Naive thymus-derived CD8-positive, alpha-beta T cell (primary cell): ENCODE data around the gene FBXW8. TPM values are rescaled to one million over a fixed set of nuclear protein-coding genes. Genes with fewer than 3 reads are reported as not detected.

Experiments
- ATAC-seq, 2 donors: fragments of 150-1000 bp; cut with Tn5 transposase in 1 of 2; sonication (Bioruptor Pico), chemical (Tn5 transposase) in 1 of 2; 1 replicate in 1 of 2; 2 replicates in 1 of 2; pipeline ENCODE4 v1.10.0; 2021; ENCODE audit warnings: mild to moderate bottlenecking in 2 of 2, moderate library complexity in 2 of 2
- POLR2A ChIA-PET: fragments of 350-600 bp; sonication (Branson Sonifier 250); formaldehyde crosslinking; loops from one replicate; lab custom pipeline; 2021; ENCODE audit warnings: antibody characterized with exemption; lab: Charles Lee
- DNase-seq, 10 donors: peaks; one replicate each; pipeline versions ENCODE4 v3.0.0 to v3.0.0-alpha.2; 2020 to 2022
- H3K27ac Mint-ChIP-seq, 10 donors: one replicate each; pipeline ENCODE4 v1.8.0; 2020 to 2022; ENCODE audit warnings: mild to moderate bottlenecking in 10 of 10, mixed read lengths in 10 of 10, moderate library complexity in 4 of 10, inconsistent platforms in 1 of 10
- H3K27me3 Mint-ChIP-seq, 5 donors: one replicate each; pipeline ENCODE4 v1.8.0; 2021 to 2022; ENCODE audit warnings: mixed read lengths in 5 of 5
- H3K36me3 Mint-ChIP-seq, 3 donors: one replicate each; pipeline ENCODE4 v1.8.0; 2020 to 2022; ENCODE audit warnings: mixed read lengths in 3 of 3, mild to moderate bottlenecking in 2 of 3, inconsistent platforms in 1 of 3
- H3K4me1 Mint-ChIP-seq, 4 donors: one replicate each; pipeline ENCODE4 v1.8.0; 2021 to 2022; ENCODE audit warnings: mixed read lengths in 4 of 4
- H3K4me3 Mint-ChIP-seq, 10 donors: one replicate each; pipeline ENCODE4 v1.8.0; 2020 to 2022; ENCODE audit warnings: mild to moderate bottlenecking in 10 of 10, mixed read lengths in 10 of 10, moderate library complexity in 6 of 10, inconsistent platforms in 1 of 10
- H3K9me3 Mint-ChIP-seq, 9 donors: one replicate each; pipeline ENCODE4 v1.8.0; 2020 to 2022; ENCODE audit warnings: mixed read lengths in 9 of 9, mild to moderate bottlenecking in 3 of 9, inconsistent platforms in 1 of 9, moderate library complexity in 1 of 9
- polyA plus RNA-seq, 3 donors: library from polyadenylated mRNA; unstranded; fragments of 300-500 nt; fragmentation: Illumina TruSeq; gene quantifications; one replicate each; pipeline ENCODE4 v1.2.3, GENCODE V29; 2021
- total RNA-seq, 8 experiments: library from RNA in 2 of 8; stranded (reverse) in 2 of 8; gene quantifications; one replicate each; pipeline ENCODE4 v1.2.3 and lab custom pipeline; 2021 to 2026

Gene FBXW8
- total and polyA plus RNA-seq, 5 experiments from 2014 or later, result 5.3 to 18.3 (median 9.0) TPM

GRCh38 chr12:116931665-116932064 is 20.9 kb downstream of the FBXW8 start:
- H3K4me3 Mint-ChIP-seq, result no peak overlapping the region
- ATAC-seq (no peak), DNase-seq (no peak)
- POLR2A ChIA-PET, result no interaction called here
- peaks cover 19 to 53% (median 32%) of the 10 kb centered on the region in 4 donors for H3K4me1 Mint-ChIP-seq
- no peaks in the 10 kb centered on the region for H3K27me3 Mint-ChIP-seq
- H3K27ac Mint-ChIP-seq, result peak overlapping the region in 1 of 10 donors; percentile 15
- no peaks in the 10 kb centered on the region for H3K9me3 Mint-ChIP-seq
- H3K36me3 Mint-ChIP-seq, result peaks cover 8 to 78% (median 46%) of the 10 kb centered on the region in 3 donors

DNA sequence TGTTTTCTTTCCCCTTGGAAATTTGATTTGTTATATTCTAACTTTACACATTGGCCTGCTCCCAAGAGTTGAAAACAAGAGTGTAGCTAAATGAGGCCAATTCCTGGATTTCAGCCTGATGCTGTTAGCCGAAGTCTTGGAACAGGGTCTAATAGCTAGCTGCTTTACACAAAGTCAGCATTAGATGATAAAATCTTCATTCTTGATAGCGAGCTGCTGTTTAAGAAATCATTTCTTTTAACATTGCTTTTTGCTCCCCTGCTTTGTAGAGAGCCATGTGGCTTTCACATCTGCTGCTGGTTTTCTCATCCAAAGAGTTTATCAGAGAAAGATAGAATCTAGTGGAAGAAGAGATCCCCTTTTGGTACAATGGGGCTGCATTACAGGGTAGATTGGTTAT is 22.3 kb downstream of the FBXW8 start:
- no peak for ATAC-seq

DNA sequence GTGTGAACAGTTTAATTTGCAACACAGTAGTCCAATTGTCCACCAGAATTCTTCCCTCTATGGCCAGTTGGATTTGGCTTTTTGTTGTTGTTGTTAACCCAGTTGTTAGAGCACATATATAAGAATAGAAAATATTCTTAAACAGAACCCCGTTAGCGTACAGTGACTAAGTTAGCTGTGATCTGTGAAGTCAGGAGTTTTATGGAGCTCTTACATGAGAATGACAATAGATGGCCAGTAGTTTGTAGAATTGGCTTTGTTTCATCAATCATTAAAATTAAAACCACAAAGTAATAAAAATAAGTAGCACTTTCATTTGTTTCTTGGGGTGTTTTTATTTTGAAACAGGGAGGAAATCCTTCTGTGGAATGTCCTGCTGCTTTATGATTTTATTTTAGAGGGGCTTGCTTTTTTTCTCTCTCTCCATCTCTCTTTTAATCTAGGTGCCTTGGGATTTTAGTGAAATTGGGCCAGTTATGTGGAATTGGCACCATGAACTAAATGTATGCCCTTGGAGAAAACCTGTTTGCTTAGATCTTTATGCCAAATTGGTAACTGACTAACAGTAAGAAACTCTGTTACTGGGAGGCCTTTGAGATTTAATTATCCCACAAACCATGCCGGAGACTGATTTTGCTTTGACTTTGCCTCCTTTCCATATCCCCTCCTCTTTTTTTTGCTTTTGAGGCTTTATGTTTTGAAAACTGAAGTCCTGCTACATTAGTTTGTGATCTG is 22.9 kb downstream of the FBXW8 start:
- POLR2A ChIA-PET, result no interaction called here
- Mint-ChIP-seq H3K4me1 (peaks cover 18 to 44% (median 28%) of the 10 kb centered on the region in 4 donors), H3K27me3 (no peaks in the 10 kb centered on the region), H3K9me3 (no peaks in the 10 kb centered on the region), H3K4me3 (no peak overlapping the region), H3K36me3 (peaks cover 8 to 82% (median 49%) of the 10 kb centered on the region in 3 donors), H3K27ac (no peak overlapping the region)
- ATAC-seq (no peak), DNase-seq (no peak)

More for the DNA sequence above, 22.3 kb downstream of the FBXW8 start:
- Mint-ChIP-seq H3K27me3 (no peaks in the 10 kb centered on the region), H3K4me1 (peaks cover 20 to 50% (median 30%) of the 10 kb centered on the region in 4 donors), H3K9me3 (no peaks in the 10 kb centered on the region), H3K36me3 (peaks cover 8 to 84% (median 54%) of the 10 kb centered on the region in 3 donors), H3K27ac (no peak overlapping the region), H3K4me3 (no peak overlapping the region)
- no peak for DNase-seq
- POLR2A ChIA-PET, result no interaction called here

DNA sequence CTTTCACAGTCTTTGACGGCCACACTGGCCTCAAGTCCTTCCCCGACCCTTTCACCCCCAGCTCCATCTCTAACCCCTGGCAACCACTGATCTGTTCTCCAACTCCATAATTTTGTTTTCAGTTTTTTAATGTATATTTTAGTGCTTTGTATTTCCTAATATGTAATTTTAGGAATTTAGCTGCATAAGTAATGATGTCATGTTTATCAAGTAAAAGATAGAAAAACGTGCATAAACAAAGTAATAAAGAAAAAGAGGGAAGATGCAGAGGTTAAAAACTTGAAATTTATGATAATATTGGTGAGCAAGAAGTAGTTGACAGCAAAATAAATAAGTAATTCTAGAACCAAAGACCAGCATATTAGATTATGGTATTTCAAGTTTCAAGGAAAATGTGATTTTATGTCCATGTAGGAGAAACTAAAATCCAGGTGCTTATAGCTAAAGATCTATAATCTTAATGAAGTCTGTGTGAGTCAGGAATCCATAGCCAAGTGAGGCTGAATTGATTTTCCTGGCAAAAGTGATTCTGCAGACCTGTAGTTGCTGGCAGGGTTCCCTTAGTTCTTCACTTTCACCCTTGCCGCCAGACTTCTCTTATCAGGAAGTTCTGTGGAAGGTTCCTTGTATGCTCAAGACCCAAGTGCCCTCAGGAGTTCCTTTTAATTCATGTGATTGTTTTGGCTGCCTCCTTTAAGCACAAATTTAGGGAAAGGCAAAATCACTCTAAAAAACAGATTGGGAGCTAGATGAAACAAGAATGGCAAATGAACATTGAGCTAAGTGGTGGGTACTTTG is 24.4 kb downstream of the FBXW8 start:
- ATAC-seq, result no peak
- no peaks in the 10 kb centered on the region for H3K9me3 Mint-ChIP-seq
- POLR2A ChIA-PET, result no interaction called here

GRCh38 chr12:116937640-116938039 is 26.9 kb downstream of the FBXW8 start:
- ATAC-seq (no peak), DNase-seq (no peak)
- Mint-ChIP-seq H3K27ac (no peak overlapping the region), H3K9me3 (peaks cover 0 to 12% (median 2%) of the 10 kb centered on the region in 9 donors), H3K4me3 (no peak overlapping the region), H3K36me3 (peaks cover 8 to 66% (median 46%) of the 10 kb centered on the region in 3 donors), H3K27me3 (no peaks in the 10 kb centered on the region), H3K4me1 (peaks cover 14 to 20% (median 17%) of the 10 kb centered on the region in 4 donors)
- POLR2A ChIA-PET, result no interaction called here

More for the DNA sequence above, 24.4 kb downstream of the FBXW8 start:
- H3K4me1 Mint-ChIP-seq, result peaks cover 20 to 37% (median 25%) of the 10 kb centered on the region in 4 donors
- no peak overlapping the region for H3K27ac Mint-ChIP-seq
- H3K27me3 Mint-ChIP-seq, result no peaks in the 10 kb centered on the region
- H3K36me3 Mint-ChIP-seq, result peaks cover 8 to 76% (median 43%) of the 10 kb centered on the region in 3 donors
- DNase-seq, result no peak
- no peak overlapping the region for H3K4me3 Mint-ChIP-seq

GRCh38 chr12:116939734-116940133 is 29.0 kb downstream of the FBXW8 start:
- no peak overlapping the region for H3K27ac Mint-ChIP-seq
- ATAC-seq (no peak), DNase-seq (no peak)
- H3K36me3 Mint-ChIP-seq, result peaks cover 18 to 62% (median 55%) of the 10 kb centered on the region in 3 donors
- POLR2A ChIA-PET, result no interaction called here
- peaks cover 0 to 27% (median 7%) of the 10 kb centered on the region in 9 donors for H3K9me3 Mint-ChIP-seq
- H3K4me3 Mint-ChIP-seq, result no peak overlapping the region
- H3K4me1 Mint-ChIP-seq, result peaks cover 9 to 20% (median 15%) of the 10 kb centered on the region in 4 donors
- no peaks in the 10 kb centered on the region for H3K27me3 Mint-ChIP-seq

DNA sequence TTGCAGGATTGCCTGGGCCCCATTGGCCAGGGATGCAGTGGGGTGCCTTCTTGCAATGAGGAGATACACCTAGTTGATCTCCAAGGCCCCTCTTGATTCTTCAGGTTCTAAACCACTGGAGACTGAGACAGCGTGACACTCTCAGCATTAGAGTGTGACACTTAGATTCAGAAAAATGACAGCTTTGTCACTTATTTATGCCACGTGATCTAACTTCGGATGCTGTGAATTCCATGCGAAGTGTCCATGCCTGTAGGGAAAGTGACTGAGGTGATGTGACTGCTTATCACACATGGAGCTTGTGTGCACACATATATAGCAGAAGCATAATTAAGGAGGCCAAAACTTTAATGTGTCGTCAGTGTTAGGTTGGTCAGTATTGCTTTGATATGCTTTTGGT is 30.4 kb downstream of the FBXW8 start:
- ATAC-seq (no peak), DNase-seq (no peak)
- peaks cover 0 to 27% (median 7%) of the 10 kb centered on the region in 9 donors for H3K9me3 Mint-ChIP-seq
- H3K27me3 Mint-ChIP-seq, result no peaks in the 10 kb centered on the region
- POLR2A ChIA-PET, result no interaction called here
- H3K27ac Mint-ChIP-seq, result peak overlapping the region in 1 of 10 donors; percentile 9
- H3K4me1 Mint-ChIP-seq, result peaks cover 8 to 15% (median 13%) of the 10 kb centered on the region in 4 donors
- H3K4me3 Mint-ChIP-seq, result no peak overlapping the region
- peaks cover 13 to 61% (median 53%) of the 10 kb centered on the region in 3 donors for H3K36me3 Mint-ChIP-seq

GRCh38 chr12:116943419-116944372 is 32.9 kb downstream of the FBXW8 start:
- no peak for ATAC-seq
- Mint-ChIP-seq H3K27ac (peak overlapping the region in 2 of 10 donors; percentile 19 to 75), H3K4me3 (no peak overlapping the region), H3K9me3 (peaks cover 0 to 27% (median 7%) of the 10 kb centered on the region in 9 donors), H3K27me3 (no peaks in the 10 kb centered on the region), H3K4me1 (peaks cover 0 to 4% (median 2%) of the 10 kb centered on the region in 4 donors), H3K36me3 (peaks cover 11 to 67% (median 47%) of the 10 kb centered on the region in 3 donors)
- POLR2A ChIA-PET, result no interaction called here
- no peak for DNase-seq

DNA sequence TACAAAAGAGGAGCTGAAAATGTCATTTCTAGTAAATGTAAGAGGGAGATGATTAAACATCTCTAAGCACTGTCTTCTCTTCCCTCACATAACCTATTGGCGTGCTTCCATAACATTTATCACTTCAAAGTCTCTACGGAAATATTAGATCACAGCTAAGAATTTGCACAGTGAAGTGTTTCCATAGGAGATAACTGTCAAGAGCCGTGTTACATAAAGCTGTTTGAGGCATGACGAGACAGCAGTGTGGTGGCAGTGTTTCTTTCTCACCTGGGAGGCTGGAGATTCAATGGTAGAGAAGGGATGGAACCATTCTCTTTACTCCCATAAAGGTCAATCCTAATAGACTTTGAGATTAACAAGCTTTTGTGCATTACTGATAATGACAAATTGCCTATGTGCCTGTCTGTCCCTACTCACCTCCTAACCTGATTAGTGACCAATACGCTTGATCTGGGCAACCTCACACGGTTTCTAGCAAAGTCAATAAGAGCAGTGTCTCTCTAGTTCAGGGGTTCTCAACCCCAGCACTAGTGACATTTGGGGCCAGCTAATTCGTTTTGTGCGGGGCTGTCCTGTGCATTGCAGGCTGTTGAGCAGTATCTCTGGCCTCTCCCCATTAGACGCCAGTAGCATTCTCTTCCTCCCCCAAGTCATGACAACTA is 35.3 kb downstream of the FBXW8 start:
- ATAC-seq (no peak), DNase-seq (no peak)
- Mint-ChIP-seq H3K9me3 (peaks cover 0 to 27% (median 7%) of the 10 kb centered on the region in 9 donors), H3K4me3 (no peak overlapping the region), H3K4me1 (peaks cover 0 to 2% (median 0%) of the 10 kb centered on the region in 4 donors), H3K27me3 (no peaks in the 10 kb centered on the region), H3K27ac (no peak overlapping the region), H3K36me3 (peaks cover 11 to 75% (median 47%) of the 10 kb centered on the region in 3 donors)
- POLR2A ChIA-PET, result no interaction called here

DNA sequence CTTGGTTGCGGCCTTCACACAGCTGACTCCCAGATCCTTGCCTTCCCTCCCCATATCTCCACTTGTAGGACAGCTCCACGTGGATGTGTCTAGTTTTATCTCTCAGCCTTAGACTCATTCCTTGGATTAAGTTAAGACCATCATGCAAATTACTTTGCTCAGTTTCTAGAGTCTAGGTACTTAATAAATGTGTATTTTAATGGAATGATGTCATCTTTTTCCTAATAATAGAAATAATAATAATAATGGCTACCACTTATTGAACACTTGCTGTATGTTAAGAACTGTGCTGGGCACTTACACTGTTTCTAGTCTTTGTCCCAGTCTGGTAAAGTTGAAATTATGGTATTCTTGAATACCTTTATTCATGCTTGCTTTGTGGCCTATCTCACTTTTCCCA is 37.5 kb downstream of the FBXW8 start:
- Mint-ChIP-seq H3K36me3 (peaks cover 7 to 67% (median 31%) of the 10 kb centered on the region in 3 donors), H3K4me3 (no peak overlapping the region), H3K27me3 (no peaks in the 10 kb centered on the region), H3K4me1 (peaks cover 0 to 2% (median 0%) of the 10 kb centered on the region in 4 donors), H3K27ac (peak overlapping the region in 1 of 10 donors; percentile 35), H3K9me3 (peaks cover 0 to 9% (median 2%) of the 10 kb centered on the region in 9 donors)
- DNase-seq, result no peak
- ATAC-seq, result no peak
- POLR2A ChIA-PET, result no interaction called here

GRCh38 chr12:116950628-116951325 is 40.0 kb downstream of the FBXW8 start:
- Mint-ChIP-seq H3K9me3 (no peaks in the 10 kb centered on the region), H3K36me3 (peaks cover 0 to 53% (median 16%) of the 10 kb centered on the region in 3 donors), H3K4me1 (peaks cover 0 to 11% (median 6%) of the 10 kb centered on the region in 4 donors), H3K4me3 (no peak overlapping the region), H3K27me3 (no peaks in the 10 kb centered on the region), H3K27ac (peak overlapping the region in 1 of 10 donors; percentile 1)
- ATAC-seq, result no peak
- POLR2A ChIA-PET, result no interaction called here
- DNase-seq, result no peak
